ENCODE results near the gene ZNF823. TPM values are rescaled to one million over a fixed set of nuclear protein-coding genes. Genes with fewer than 3 reads are reported as not detected.

The ZNF823 gene
- total and polyA plus RNA-seq, 10 donors, result 1.3 to 5.2 (median 3.6) TPM

DNA sequence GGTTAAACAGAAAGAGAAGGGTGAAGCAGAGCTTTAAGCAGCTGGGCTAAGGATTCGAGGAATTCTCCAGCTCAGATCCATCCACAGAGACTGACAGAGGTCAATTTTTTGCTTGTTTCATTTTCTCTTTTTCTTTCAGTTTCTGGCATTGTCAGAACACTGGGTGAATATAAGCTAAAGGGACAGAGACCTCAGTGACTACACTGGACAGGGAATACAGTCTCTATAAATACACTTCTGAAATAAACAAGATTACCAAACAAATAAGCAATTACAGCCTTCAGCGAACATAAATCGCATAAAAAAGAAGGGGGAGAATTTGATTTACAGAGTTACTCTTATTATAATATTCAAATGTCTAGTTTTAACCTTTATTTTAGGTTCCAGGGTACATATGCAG, 24.4 kb upstream of the ZNF823 start:
- H3K9me3 ChIP-seq, result peaks cover 0 to 33% (median 18%) of the 10 kb centered on the region in 8 donors
- TF ChIP-seq, protein P1, sequence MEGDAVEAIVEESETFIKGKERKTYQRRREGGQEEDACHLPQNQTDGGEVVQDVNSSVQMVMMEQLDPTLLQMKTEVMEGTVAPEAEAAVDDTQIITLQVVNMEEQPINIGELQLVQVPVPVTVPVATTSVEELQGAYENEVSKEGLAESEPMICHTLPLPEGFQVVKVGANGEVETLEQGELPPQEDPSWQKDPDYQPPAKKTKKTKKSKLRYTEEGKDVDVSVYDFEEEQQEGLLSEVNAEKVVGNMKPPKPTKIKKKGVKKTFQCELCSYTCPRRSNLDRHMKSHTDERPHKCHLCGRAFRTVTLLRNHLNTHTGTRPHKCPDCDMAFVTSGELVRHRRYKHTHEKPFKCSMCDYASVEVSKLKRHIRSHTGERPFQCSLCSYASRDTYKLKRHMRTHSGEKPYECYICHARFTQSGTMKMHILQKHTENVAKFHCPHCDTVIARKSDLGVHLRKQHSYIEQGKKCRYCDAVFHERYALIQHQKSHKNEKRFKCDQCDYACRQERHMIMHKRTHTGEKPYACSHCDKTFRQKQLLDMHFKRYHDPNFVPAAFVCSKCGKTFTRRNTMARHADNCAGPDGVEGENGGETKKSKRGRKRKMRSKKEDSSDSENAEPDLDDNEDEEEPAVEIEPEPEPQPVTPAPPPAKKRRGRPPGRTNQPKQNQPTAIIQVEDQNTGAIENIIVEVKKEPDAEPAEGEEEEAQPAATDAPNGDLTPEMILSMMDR (IDR thresholded peaks at IDR 0.05 in 8 of 11, conservative IDR thresholded peaks at IDR 0.05 in 3 of 11), result no peak
- no peak for TF ChIP-seq POLR2A (IDR thresholded peaks at IDR 0.05)
- no peak for TF ChIP-seq POLR2AphosphoS5 (IDR thresholded peaks at IDR 0.05)
- no peaks in the 10 kb centered on the region for H3K36me3 ChIP-seq
- peaks cover 0 to 5% (median 0%) of the 10 kb centered on the region in 7 donors for H3K27me3 ChIP-seq (replicated peaks in 1 of 7)
- 67 to 92% (median 82%) methylated on average over 3 of the region's 3 CpGs for WGBS, 5 donors
- H3K4me3 ChIP-seq, result no peak overlapping the region
- H3K27ac ChIP-seq, result no peak overlapping the region
- intact Hi-C loops (cut with DNase I; ENCODE audit: low total_unique reads), result no loop called here
- DNase-seq, result no peak
- peaks cover 10 to 20% (median 15%) of the 10 kb centered on the region in 6 donors for H3K4me1 ChIP-seq

DNA sequence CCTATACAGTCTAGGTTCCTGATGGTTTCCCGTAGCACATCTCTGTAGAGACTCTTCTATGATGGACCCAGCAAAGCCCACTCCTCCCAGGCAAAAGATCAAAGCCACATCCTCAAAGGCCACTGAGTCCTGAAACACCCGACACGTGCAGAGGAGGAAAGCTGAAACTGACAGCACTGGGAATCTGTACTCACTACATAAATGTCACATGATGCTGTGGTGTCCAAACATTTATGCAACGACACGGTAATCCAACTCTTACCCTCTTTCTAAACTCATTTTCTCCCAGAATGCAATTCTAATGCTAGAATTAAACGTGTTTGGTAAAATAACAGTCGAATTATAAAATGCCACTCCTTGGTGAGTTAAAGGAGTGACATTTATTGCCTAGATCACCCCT, 21.1 kb upstream of the ZNF823 start:
- Histone ChIP-seq H3K27me3 (replicated peaks in 1 of 7) (peaks cover 0 to 5% (median 0%) of the 10 kb centered on the region in 7 donors), H3K9me3 (peaks cover 4 to 65% (median 50%) of the 10 kb centered on the region in 8 donors), H3K4me1 (no peaks in the 10 kb centered on the region), H3K36me3 (no peaks in the 10 kb centered on the region), H3K4me3 (no peak overlapping the region), H3K27ac (no peak overlapping the region)
- TF ChIP-seq POLR2AphosphoS5 (IDR thresholded peaks at IDR 0.05), result no peak
- no peak for TF ChIP-seq POLR2A (IDR thresholded peaks at IDR 0.05)
- TF ChIP-seq, protein P1 (IDR thresholded peaks at IDR 0.05 in 8 of 11, conservative IDR thresholded peaks at IDR 0.05 in 3 of 11), result no peak
- intact Hi-C loops (cut with DNase I; ENCODE audit: low total_unique reads), result no loop called here
- no peak for DNase-seq
- 76 to 86% (median 78%) methylated on average over 7 of the region's 7 CpGs for WGBS, 5 donors

DNA sequence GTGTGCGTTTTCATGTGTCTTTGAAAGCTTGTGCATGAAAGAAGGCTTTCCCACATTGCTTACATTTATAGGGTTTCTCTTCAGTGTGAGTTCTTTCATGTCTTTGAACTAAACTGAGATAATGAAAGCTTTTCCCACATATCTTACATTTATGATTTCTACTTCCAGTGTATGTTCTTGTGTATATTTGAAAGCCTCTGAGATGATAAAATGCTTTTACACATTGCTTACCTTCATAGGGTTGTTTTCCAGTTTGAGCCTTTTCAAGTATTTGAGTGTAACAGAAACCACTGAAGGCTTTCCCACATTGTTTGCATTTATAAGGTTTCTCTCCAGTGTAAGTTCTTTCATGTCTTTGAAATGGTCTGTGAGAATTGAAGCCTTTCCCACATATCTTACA, 18.2 kb upstream of the ZNF823 start:
- DNase-seq, result no peak
- Histone ChIP-seq H3K9me3 (peaks cover 0 to 62% (median 49%) of the 10 kb centered on the region in 8 donors), H3K27ac (no peak overlapping the region), H3K4me1 (no peaks in the 10 kb centered on the region), H3K4me3 (no peak overlapping the region), H3K27me3 (replicated peaks in 1 of 7) (peaks cover 0 to 5% (median 0%) of the 10 kb centered on the region in 7 donors), H3K36me3 (no peaks in the 10 kb centered on the region)
- WGBS, 5 donors, result 74 to 89% (median 83%) methylated on average over 1 of the region's 1 CpG
- TF ChIP-seq, protein P1 (IDR thresholded peaks at IDR 0.05 in 8 of 11, conservative IDR thresholded peaks at IDR 0.05 in 3 of 11), result no peak
- TF ChIP-seq POLR2AphosphoS5 (IDR thresholded peaks at IDR 0.05) (no peak), POLR2A (IDR thresholded peaks at IDR 0.05) (no peak)
- intact Hi-C loops (cut with DNase I; ENCODE audit: low total_unique reads), result no loop called here

DNA sequence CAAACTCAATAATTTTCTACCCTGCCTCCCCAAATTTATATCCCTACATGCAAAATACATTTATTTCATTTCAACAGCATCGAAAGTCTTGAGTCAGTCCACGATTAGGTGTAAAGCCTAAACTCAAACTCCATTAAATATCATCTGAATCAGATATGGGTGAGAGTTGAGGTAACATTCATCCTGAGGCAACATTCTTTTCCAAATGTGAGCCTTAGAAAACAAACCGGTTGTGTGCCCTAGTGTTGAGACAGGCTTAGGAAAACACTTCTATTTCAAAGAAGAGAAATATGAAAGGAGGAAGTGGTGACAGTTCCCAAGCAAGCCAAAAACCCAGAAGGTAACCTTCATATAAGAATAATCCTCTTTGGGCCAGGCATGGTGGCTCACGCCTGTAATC, 15.9 kb upstream of the ZNF823 start:
- TF ChIP-seq, protein P1 (IDR thresholded peaks at IDR 0.05 in 8 of 11, conservative IDR thresholded peaks at IDR 0.05 in 3 of 11), result no peak
- no peak for TF ChIP-seq POLR2AphosphoS5 (IDR thresholded peaks at IDR 0.05)
- no peak for TF ChIP-seq POLR2A (IDR thresholded peaks at IDR 0.05)
- Histone ChIP-seq H3K27ac (no peak overlapping the region), H3K27me3 (replicated peaks in 1 of 7) (no peaks in the 10 kb centered on the region), H3K4me1 (no peaks in the 10 kb centered on the region), H3K36me3 (no peaks in the 10 kb centered on the region), H3K9me3 (peaks cover 0 to 84% (median 68%) of the 10 kb centered on the region in 8 donors), H3K4me3 (no peak overlapping the region)
- WGBS, 5 donors, result 82 to 91% (median 87%) methylated on average over 4 of the region's 4 CpGs
- no peak for DNase-seq
- intact Hi-C loops (cut with DNase I; ENCODE audit: low total_unique reads), result no loop called here

Measured in spleen (tissue), 11 donors.